Rectal smooth muscle tissue (tissue), 1 donor: ENCODE results near the gene CCDC15.

Source experiments
- H3K27ac ChIP-seq: one replicate; pipeline ENCODE4 v1.7.0; 2013; ENCODE audit warnings: low read depth, low read length, inconsistent platforms
- H3K27me3 ChIP-seq: one replicate; pipeline ENCODE4 v1.7.0; 2013; ENCODE audit warnings: low read length; ENCODE audit not compliant: control insufficient read depth, insufficient read depth
- H3K36me3 ChIP-seq: one replicate; pipeline ENCODE4 v1.7.0; 2013; ENCODE audit warnings: low read length; ENCODE audit not compliant: control insufficient read depth, insufficient read depth
- H3K4me1 ChIP-seq: one replicate; pipeline ENCODE4 v1.7.0; 2013; ENCODE audit warnings: low read length; ENCODE audit not compliant: control insufficient read depth, insufficient read depth
- H3K4me3 ChIP-seq: one replicate; pipeline ENCODE4 v1.7.0; 2013; ENCODE audit warnings: low read length
- H3K9ac ChIP-seq: one replicate; pipeline ENCODE4 v1.7.0; 2013; ENCODE audit warnings: low read length

The CCDC15 gene, protein sequence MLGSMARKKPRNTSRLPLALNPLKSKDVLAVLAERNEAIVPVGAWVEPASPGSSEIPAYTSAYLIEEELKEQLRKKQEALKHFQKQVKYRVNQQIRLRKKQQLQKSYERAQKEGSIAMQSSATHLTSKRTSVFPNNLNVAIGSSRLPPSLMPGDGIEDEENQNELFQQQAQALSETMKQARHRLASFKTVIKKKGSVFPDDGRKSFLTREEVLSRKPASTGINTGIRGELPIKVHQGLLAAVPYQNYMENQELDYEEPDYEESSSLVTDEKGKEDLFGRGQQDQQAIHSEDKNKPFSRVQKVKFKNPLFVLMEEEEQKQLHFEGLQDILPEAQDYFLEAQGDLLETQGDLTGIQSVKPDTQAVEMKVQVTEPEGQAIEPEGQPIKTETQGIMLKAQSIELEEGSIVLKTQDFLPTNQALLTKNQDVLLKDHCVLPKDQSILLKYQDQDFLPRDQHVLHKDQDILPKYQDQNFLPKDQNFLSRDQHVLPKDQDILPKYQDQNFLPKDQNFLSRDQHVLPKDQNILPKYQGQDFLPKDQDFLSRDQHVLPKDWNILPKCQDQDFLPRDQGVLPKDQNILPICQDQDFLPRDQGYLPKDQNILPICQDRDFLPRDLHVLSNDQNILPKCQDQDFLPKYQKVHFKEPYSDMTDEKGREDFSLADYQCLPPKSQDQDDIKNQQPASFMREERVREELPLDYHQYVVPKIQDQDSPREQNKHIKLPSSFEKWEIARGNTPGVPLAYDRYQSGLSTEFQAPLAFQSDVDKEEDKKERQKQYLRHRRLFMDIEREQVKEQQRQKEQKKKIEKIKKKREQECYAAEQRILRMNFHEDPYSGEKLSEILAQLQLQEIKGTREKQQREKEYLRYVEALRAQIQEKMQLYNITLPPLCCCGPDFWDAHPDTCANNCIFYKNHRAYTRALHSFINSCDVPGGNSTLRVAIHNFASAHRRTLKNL

DNA sequence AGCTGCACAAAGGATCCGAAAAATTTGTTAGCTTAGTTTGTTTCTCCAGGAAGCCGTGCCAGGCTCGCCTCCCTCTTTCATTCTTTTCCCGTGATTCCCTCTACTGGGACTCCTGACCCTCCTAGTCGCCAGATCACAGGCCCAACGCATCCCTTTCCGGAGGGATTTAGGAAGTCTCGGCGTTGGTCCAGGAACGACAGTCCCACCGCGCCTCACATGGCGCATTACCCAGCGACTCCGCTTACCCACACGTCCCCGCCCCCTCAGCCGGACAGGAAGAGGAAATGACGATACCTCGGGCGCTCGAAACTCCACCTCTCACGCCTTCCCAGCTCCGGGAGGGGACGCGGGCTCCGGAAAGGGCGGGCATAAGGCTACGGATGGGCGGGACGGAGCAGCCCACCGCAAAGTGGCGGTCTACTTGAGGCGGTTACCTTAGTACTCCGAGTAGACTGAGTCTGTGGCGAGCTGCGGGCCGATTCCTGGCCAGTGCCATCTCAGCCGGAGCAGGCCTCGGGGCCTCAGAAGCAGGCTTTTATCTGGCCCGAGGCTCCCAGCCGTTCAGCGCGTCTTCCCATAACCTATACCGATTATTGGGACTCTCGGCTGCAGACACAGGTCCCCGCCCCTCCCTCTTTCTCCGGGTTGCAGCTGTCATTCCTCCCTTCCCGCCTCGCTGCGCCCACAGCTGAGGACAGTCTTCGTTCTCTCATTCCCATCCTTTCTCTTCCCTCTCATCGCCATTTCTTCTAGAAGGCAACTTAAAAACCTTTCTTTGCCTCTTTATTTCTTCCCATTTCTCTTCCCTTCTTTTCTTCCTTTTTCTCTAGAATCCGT, at the start of gene CCDC15:
Gene CCDC15 (plus strand): TSS at position 450 of the 837 bp plus-strand sequence. CDS start 531 bp downstream, outside the sequence.
- peak within 1 kb of the TSS; percentile 90 for H3K9ac ChIP-seq

DNA sequence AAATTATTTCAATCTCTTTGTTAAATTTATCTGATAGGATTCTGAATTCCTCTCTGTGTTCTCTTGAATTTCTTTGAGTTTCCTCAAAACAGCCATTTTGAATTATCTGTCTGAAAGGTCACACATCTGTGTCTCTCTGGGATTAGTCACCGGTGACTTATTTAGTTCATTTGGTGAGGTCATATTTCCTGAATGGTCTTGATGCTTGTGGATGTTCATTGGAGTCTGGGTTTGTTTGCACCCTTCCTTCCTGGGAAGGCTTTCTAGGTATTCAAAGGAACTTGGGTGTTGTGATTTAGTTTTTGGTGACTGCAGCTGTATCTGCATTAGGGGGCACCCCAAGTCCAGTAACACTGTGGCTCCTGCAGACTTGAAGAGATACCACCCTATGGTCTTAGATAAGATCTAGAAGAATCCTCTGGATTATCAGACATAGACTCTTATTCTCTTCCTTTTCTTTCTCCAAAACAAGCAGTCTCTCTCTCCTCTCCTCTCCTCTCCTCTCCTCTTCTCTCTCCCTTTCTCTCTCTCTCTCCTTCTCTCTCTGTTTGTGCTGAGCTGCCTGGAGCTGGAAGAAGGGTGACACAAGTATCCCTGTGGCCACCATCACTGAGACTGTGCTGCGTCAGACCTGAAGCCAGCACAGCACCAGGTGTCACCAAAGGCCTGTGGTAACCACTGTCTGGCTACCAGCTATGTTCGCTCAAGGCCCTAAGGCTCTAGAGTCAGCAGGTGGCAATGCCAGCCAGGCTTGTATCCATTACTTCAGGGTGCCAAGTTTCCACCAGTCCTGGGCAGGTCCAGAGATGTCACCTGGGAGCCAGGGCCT, 38.2 kb upstream of the CCDC15 start:
- no peak overlapping the region for H3K27ac ChIP-seq

More for the DNA sequence above, at the start of gene CCDC15:
- Histone ChIP-seq H3K4me3 (peak within 1 kb of the TSS; percentile 92), H3K4me1 (peaks cover 8% of the 10 kb centered on the region), H3K27ac (peak within 1 kb of the TSS; percentile 90), H3K27me3 (no peaks in the 10 kb centered on the region), H3K36me3 (no peaks in the 10 kb centered on the region)

DNA sequence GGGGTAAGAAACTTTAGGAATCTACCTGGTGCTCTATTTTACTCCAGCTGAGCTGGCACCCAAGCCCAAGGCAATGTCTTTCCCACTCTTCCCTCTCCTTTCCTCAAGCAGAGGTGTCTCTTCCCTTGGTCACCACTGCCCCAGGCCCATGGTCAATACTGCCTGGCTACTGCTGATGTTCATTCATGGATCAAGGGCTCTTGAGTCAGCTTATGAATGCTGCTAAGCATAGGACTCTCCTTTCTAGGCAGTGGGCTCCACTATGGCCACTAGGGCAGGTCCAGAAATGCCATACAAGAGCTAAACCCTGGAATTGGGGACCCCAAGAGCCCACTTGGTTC, 37.7 kb upstream of the CCDC15 start:
- H3K27ac ChIP-seq, result no peak overlapping the region

More for the DNA sequence above, 38.2 kb upstream of the CCDC15 start:
- peaks cover 2% of the 10 kb centered on the region for H3K4me1 ChIP-seq
- H3K9ac ChIP-seq, result no peak overlapping the region
- H3K4me3 ChIP-seq, result no peak overlapping the region
- H3K36me3 ChIP-seq, result no peaks in the 10 kb centered on the region
- no peaks in the 10 kb centered on the region for H3K27me3 ChIP-seq

DNA sequence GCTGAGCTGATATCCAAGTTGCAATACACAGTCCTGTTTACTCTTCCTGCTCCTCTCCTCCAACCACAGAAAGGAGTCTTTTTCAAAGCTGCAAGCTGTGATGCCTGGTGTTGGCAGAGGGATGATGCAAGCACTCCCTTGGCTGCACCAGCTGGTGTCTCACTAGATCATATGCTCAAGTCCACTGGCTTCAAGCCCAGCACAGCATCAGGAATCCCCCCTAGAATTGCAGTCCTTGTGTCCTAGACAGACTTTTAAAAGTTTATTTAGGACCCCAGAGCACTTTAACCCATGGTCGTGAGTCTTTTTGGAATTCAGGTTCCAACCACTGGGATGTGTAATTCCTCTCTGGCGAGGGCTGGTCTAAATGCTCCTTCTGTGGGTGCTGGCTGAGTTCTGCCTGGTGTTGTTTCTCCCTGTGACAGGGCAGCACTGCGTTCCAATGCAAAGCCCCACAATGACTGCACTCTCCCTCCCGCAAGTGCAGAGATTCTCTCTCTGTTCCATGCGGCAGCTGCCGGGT, 36.8 kb upstream of the CCDC15 start:
- H3K36me3 ChIP-seq, result no peaks in the 10 kb centered on the region
- H3K9ac ChIP-seq, result no peak overlapping the region
- no peaks in the 10 kb centered on the region for H3K27me3 ChIP-seq
- H3K4me3 ChIP-seq, result no peak overlapping the region
- H3K27ac ChIP-seq, result no peak overlapping the region
- H3K4me1 ChIP-seq, result peaks cover 2% of the 10 kb centered on the region

More for the DNA sequence above, 37.7 kb upstream of the CCDC15 start:
- no peak overlapping the region for H3K9ac ChIP-seq
- H3K27me3 ChIP-seq, result no peaks in the 10 kb centered on the region
- no peaks in the 10 kb centered on the region for H3K36me3 ChIP-seq
- no peak overlapping the region for H3K4me3 ChIP-seq
- peaks cover 2% of the 10 kb centered on the region for H3K4me1 ChIP-seq

DNA sequence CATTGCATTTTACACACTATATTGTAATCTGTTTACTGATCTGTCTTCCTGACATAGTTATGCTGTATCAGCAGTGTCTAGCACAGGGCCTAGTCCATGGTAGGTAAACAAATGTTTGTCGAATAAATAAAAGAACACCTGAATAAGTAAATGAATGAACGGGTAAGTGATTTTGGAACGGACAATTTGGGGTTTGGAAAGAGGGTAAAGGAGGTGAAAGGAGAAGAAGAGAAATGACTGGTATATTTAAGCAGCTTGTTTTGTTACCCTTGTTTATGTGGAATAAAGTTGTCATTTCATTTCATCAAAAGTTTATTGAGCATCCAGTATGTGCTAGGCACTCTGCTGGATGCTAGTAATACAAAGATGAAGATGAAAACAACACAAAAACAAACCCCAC, 35.1 kb upstream of the CCDC15 start, which contains the start of gene HEPN1:
Gene HEPN1 (plus strand): TSS at position 301 of the 400 bp plus-strand sequence.
- Histone ChIP-seq H3K36me3 (no peaks in the 10 kb centered on the region), H3K27me3 (peaks cover 2% of the 10 kb centered on the region), H3K4me1 (peaks cover 2% of the 10 kb centered on the region), H3K27ac (no peak within 1 kb of the TSS), H3K9ac (no peak within 1 kb of the TSS), H3K4me3 (no peak within 1 kb of the TSS)

DNA sequence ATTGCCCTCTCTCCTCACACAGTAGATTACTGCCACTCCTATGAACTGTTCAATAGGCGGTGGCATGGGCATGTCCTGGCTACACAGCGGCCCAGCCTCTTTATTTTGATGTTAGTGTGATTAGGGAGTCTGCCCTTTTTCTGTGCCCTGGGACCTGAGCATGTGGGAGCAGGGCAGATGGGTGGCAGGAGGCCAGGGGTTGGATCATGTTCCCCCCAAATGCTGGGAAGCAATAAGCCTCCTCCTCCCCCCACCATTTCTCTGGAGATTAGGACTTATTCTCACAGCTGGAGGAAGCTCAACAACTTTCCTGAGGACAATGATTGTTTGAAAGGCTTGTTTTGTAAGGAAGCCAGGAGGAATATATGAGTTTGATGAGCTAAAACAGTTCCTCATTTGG, 34.1 kb upstream of the CCDC15 start:
- Histone ChIP-seq H3K4me1 (peaks cover 2% of the 10 kb centered on the region), H3K4me3 (no peak overlapping the region), H3K27me3 (peaks cover 2% of the 10 kb centered on the region), H3K36me3 (no peaks in the 10 kb centered on the region), H3K9ac (no peak overlapping the region), H3K27ac (no peak overlapping the region)

DNA sequence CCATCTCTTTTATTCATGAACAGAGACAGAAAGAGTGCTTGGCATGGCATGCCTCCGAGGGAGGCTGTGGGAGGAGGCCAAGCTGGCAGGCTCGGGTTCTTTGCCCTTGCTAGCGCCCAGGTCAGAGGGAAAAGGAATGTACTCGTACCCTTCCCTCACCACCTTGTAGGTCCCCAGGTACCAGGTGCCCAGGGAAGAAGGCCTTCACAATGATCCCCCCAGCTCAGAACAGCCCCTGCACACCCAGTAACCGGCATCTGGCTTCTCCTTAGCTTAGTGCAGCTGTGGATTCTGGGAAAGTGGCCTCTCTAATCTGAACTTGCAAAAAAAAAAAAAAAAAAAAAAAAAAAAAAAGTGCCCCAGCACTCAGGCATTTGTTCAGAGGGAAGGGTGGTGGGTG, 33.6 kb upstream of the CCDC15 start:
- Histone ChIP-seq H3K9ac (no peak overlapping the region), H3K4me3 (peak overlapping the region; percentile 51)

DNA sequence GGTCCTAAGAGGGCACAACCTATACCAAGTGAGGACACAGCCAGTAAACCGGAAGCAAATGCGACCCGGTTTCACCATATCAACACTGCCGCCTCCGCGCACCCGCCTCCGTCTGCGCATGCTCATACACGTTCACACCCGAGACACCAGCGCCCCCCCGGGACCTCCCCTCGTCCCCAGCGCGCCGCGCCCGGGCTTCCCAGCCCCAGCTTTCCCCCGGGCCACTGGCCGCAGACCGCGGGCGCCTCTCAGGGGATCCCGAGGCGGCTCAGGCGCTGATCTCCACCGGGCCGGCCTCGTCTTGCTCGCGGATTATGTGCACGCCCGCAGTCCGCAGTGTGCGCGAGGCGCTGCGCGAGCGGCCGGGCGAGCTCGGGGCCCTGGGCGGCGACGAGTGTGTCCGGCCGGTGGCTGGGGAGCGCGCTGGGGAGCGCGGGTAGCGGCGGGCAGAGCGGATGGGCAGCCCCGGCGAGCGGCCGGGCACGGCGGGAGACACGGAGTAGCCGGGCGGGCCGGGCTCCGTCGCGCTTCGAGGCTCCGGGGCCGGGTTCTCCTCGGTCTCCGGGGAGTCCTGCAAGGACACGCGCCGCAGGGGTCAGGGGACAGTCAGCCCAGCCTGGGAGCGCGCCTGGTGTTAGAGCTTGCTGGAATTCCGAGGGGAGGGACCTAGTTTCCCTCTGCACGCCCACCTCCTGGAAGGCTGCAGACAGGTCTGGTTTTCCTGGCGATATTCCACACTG, 33.0 kb upstream of the CCDC15 start:
- no peak overlapping the region for H3K27ac ChIP-seq
- H3K36me3 ChIP-seq, result no peaks in the 10 kb centered on the region
- H3K9ac ChIP-seq, result no peak overlapping the region
- peaks cover 2% of the 10 kb centered on the region for H3K4me1 ChIP-seq
- H3K4me3 ChIP-seq, result peak overlapping the region; percentile 51
- peaks cover 2% of the 10 kb centered on the region for H3K27me3 ChIP-seq

More for the DNA sequence above, 33.6 kb upstream of the CCDC15 start:
- Histone ChIP-seq H3K4me1 (peaks cover 2% of the 10 kb centered on the region), H3K27me3 (peaks cover 2% of the 10 kb centered on the region), H3K36me3 (no peaks in the 10 kb centered on the region), H3K27ac (no peak overlapping the region)

DNA sequence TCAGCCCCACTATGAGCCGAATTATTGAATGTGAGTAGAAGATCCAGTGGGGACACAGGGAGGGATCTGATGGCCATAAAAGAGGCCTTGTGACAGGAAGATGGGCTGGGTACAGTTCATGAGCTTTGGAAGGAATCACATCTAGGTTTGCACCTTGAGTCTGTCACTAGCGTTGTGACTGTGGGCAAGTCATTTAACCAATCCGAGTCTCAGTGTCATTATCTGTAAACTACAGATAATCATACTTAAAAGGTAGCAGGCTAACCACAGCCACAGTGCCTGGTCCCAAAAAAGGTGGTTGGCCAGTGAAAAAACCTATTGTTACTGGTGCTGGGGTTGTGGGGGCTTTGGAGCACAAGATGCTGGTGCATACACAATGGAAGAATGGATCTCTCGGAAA, 31.2 kb upstream of the CCDC15 start:
- Histone ChIP-seq H3K4me3 (no peak overlapping the region), H3K9ac (no peak overlapping the region), H3K4me1 (peaks cover 2% of the 10 kb centered on the region), H3K27me3 (peaks cover 2% of the 10 kb centered on the region), H3K36me3 (no peaks in the 10 kb centered on the region), H3K27ac (no peak overlapping the region)

DNA sequence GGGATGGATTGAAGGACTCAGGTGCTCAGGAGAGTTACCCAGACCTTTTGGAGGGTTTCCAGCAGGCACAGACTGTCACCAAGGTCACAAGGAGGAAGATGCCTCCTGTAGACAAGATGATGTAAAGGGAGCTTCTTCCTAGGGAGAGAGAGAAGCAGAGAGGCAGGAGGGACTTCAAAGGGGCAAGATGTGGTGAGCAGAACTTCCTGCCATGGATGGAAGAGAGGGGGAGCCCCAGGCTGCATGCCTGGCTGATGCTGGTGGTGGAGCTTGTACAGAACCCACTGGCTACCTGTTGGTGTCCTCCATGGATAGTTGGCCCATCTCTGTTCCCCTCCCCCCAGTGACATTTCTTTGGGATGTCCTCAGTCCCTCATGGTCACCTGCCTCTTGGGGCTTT, 30.7 kb upstream of the CCDC15 start:
- Histone ChIP-seq H3K27me3 (peaks cover 2% of the 10 kb centered on the region), H3K4me1 (peaks cover 2% of the 10 kb centered on the region), H3K27ac (no peak overlapping the region), H3K9ac (no peak overlapping the region), H3K4me3 (no peak overlapping the region), H3K36me3 (no peaks in the 10 kb centered on the region)
